HG02870 (cell line): ENCODE results near the gene ZNF584.
A peak's percentile ranks its signal among the peaks of the same experiment; 100 is the strongest.
"Not testable (repeated sequence)": the region's sequence is repeated elsewhere in the genome, so short reads cannot be mapped to it uniquely, and the experiment has no call there.

Experiments
- ATAC-seq: cut with Tn5 transposase; IDR thresholded peaks from one replicate; pipeline ENCODE4 v1.9.1; 2021; ENCODE audit warnings: mild to moderate bottlenecking, moderate library complexity; ENCODE audit not compliant: unreplicated experiment

The ZNF584 gene

DNA sequence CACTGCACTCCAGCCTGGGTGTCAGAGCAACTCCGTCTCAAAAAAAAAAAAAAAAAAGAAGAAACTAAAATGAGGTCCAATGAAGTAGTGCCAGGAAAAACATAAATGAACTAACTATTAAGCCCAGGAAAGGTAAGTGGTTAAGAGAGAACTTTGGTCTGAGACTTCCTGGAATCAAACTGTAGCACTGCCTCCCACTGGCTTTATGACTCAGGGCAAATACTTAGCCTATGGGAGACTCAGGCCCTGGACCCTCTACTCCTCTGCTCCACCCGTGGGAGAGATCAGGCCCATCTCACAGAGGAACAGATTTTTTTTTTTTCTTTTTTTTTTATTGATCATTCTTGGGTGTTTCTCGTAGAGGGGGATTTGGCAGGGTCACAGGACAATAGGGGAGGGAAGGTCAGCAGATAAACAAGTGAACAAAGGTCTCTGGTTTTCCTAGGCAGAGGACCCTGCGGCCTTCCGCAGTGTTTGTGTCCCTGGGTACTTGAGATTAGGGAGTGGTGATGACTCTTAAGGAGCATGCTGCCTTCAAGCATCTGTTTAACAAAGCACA lies 4.5 kb upstream of the ZNF584 start:
- not testable (repeated sequence) for ATAC-seq

DNA sequence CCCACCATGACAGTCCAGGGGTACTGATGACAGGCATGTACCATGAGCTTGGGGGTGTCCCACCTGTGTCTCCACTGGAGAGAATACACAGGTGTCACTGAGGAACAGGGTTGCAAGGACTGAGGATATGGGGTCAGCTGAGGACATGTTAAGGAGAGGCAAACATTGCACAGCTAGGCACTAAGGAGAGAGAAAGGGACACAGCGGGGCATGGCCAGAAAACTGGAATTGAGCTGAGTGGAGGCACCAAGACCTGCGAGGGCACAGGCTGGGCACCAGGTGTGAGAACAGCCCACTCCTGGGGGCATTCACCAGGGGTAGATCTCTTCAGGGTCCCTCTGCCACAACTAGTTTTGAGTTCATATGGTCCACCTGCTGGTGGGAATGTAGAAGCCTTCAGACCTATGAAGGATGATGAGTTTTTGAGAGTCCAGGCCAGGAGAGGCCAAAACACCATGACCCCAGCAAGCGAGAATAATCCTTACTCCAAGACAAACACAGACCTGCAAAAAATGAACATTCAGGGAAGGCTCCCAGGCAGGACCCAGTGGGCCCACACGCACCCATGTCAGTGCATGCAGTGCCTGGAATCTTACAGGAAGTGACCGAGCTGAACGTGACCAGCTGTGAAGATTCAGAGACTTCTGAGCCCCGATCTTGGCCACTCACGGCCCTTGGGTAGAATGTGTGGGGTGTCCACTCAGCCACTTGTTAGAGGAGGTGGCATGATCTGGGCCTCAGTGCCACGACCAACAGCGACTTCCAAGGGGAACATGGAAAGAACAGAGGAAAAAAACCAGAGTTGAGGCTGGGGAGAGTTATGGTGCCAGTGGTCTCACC lies 1.4 kb upstream of the ZNF584 start:
- ATAC-seq, result no peak

DNA sequence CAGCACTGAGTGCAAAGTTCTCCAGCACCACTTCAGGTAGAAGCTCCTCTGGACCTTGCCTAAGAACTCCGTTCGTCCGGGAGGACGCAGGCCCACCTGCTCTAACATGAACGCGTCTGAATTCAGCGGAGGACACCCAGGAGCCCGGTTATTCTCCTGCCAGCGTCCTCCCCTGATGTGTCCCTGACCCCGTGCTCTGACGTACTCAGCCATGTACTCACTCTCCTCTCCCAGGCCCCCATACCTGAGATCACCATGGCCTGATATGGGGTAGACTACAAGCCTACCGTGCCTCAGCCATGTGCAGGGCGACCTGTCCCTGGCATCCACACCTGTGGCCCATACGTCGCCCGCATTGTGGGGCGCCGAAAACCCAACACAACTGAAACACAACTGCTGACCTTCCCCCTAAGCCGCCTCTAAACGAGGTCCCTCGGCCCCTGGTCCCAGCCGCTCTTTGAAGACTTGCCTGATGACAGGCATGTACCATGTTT lies 744 bp upstream of the ZNF584 start:
- ATAC-seq, result no peak

DNA sequence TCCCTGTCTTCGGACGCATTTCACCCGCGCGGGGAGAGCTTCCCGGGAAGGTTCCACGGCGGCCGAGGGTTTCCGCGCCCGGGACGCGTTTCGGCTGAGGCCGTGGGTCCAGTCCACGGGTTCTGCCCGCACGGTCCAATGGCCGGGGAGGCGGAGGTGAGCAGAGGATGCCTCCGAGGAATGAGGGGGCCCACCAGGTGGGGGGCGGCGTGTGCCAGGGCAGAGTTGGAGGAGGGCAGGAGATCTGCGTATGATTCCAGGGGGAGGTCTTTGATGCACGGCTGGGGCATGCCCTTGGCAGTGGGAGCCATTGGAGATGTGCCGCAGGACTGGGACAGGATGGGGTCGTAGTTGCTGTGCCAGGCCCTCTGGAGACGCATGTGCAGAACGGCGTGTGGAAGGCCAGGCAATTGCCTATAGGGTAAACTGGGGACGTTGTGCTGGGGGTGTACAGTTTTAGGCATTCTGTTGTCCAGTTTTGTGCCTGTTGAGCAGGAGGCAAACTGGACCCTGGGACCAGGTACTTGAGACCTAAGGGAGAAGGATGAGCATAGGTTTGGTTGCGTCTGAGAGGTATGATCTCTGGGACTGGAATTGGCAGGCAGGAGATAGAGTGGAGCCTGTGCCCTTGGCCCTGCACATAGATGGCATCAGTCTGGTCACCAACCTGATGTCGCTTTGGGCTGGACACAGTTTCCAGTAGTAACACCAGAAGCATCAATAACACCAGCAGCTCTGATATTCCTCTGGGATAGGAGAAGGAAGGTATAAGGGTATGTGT lies 751 bp downstream of the ZNF584 start:
- no peak for ATAC-seq

DNA sequence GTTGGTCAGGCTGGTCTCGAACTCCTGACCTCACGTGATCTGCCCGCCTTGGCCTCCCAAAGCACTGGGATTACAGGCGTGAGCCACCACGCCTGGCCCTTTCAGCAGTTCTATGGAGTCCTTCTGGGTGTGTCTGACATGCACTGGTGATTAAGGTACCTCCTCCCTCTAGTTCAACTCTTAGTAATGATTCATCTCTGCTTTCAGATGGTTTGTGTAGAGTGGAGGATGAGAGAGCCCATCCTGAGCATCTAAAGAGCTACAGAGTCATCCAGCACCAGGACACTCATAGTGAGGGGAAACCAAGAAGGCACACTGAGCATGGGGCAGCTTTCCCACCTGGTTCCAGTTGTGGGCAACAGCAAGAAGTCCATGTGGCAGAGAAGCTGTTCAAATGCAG lies 8.2 kb downstream of the ZNF584 start:
- no peak for ATAC-seq

DNA sequence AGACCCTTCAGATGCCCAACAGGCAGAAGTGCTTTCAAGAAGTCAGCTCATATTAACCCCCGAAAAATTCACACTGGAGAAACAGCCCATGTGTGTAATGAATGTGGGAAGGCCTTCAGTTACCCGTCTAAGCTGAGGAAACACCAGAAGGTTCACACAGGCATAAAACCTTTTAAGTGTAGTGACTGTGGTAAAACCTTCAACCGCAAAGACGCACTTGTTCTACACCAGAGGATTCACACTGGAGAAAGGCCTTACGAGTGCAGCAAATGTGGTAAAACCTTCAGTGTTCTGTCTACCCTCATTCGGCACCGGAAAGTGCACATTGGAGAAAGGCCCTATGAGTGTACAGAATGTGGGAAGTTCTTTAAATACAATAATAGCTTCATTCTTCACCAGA lies 8.6 kb downstream of the ZNF584 start:
- ATAC-seq, result no peak

DNA sequence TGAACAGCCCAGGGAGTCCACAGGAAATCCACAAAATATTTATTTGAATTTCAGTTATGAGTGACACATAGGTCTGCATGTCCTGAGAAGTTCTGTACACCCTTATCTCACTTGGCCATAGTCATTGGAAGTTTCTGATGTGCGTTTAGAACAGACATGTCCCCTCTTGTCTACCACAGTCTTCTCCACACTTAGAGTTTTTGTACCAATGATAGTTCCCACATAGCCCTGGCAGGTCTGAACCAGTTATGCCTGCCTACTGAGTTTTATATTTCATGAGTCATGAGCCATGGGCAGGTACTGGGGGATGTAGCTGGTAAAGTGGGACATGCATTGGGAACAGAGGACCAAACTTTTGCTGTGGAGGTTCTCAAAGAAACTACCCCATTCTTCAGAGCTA lies 20.2 kb downstream of the ZNF584 start:
- no peak for ATAC-seq

DNA sequence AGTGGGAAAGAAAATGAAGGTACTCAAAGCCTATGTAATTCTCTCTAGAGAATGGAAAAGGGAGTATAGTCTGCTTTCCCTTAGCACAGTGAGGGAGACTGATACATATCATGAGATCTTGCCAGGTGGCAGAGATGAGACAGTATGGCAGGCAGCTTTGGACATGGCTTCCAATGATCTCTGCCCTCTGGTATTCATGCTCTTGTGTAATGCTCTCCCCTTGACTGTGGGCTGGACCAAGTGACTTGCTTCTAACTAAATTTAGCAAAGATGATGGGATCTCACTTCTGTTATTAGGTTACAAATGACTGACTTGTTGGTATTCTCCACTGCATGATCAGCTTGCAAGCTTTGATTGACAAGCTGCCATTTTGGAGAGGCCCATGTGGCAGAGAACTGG lies 21.3 kb downstream of the ZNF584 start:
- ATAC-seq, result no peak

DNA sequence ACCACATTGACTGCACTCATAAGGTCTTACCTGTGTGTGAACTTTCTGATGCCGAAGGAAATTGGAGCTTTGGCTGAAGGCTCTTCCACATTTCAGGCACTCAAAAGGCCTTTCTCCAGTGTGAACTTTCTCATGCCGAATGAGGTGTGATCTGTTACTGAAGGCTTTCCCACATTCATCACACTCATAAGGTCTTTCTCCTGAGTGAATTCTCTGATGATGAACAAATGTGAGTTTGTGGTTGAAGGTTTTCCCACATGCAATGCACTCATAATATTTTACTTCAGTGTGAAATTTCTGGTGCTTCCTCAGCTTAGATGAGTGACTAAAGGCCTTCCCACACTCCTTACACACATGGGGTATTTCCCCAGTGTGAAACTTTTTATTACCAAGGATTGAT lies 25.8 kb downstream of the ZNF584 start:
- no peak for ATAC-seq

DNA sequence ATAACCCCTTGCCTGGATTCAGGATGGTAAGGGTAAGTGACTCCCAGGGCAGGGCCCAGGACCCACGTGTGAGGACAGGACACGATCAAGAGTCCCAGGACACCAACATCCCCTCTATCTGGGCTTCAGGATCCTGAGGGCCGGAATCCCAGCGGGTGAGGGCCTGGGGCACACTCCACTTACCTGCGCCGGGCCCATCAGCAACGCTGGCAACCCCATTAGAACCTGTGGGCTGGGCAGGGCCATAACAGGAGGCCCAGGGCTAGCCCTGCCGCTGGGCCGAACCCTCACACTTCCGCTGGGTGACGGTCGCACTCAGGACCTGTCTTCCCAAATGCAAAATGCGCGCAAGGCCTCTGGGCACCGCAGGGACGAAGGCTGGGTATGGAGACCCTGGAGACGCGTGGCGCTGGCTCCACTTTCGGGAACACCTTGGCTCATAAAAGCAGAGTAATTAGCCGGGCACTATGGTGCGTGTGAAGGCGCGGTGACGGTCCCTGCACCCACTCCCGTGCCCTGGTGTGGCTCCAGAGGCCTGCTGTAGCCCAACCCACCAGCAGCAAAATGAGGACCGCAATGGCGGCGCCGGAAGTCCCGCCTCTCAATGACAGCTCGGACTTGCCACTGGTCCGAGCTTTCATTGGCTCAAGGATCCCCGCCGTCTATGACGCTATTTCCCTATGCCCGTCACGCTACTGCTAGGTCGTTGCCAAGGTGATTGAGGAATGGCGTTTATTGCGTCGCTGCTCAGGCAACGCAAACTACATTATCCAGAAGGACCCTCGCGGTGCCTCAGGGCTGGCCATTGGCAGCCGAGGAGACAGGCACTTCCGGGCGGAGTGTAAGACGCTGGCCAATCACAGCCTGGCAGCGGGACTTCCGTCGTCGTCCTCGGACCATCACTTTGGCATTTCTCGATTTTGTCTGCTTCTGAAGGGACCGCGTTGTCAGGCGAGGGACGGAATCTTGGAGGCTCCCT lies 31.4 kb downstream of the ZNF584 start, which contains the start of gene ZNF132:
TSS of gene ZNF132 (minus strand) at position 578 of the 979 bp plus-strand sequence. CDS start at position 246, 332 bp downstream.
- ATAC-seq, result peak; percentile 97

DNA sequence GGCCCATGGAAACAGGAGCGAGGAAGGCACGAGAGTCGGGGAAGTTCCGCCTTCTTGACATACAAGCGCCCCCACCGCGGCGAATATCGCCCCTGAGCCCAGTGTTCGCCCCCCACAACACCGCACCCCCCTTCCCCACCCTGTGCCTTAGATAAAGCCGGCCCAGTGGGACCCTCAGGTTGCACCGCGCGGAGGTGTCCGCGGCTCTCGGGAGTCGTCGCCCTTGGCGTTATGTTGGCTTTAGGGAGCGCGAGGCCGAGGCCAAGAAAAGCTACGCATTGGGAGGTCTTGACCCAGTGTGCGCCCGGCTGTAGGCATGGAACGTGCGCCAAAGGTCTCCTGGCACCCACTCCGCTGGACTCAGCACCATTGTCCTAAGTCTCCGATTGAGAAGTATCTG lies 32.1 kb downstream of the ZNF584 start:
- no peak for ATAC-seq

DNA sequence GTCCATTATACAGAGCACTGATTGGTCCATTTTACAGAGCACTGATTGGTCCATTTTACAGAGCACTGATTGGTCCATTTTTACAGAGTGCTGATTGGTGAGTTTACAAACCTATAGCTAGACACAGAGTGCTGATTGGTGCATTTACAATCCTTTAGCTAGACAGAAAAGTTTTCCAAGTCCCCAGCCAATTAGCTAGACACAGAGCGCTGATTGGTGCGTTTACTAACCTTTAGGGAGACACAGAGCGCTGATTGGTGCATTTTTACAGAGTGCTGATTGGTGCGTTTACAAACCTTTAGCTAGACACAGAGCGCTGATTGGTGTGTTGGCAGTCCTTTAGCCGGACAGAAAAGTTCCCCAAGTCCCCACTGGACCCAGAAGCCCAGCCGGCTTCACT lies 34.5 kb downstream of the ZNF584 start:
- not testable (repeated sequence) for ATAC-seq

DNA sequence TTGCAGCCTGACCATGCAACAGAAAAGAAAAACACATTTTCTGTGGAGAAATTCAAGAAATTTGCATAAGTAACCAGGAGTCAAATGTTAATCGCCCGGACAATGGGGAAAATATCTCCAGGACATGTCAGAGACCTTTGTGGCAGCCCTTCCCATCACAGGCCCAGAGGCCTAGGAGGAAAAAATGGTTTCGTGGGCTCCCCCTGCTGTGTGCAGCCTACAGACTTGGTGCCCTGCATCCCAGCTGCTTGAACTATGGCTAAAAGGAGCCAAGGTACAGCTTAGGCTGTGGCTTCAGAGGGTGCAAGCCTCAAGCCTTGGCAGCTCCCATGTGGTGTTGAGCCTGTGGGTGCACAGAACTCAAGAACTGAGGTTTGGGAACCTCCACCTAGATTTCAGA lies 40.4 kb downstream of the ZNF584 start:
- ATAC-seq, result not testable (repeated sequence)

DNA sequence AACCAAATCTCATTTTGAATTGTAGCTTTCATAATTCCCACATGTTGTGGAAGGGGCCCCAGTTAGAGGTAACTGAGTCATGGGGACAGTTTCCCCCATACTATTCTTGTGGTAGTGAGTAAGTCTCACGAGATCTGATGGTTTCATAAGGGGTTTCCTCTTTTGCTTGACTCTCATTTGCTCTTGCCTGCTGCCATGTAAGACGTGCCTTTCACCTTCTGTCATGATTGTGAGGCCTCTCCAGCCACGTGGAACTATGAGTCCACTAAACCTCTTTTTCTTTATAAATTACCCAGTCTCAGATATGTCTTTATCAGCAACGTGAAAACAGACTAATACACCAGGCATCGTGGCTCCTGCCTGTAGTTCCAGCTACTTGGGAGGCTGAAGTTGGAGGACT lies 41.5 kb downstream of the ZNF584 start:
- not testable (repeated sequence) for ATAC-seq

DNA sequence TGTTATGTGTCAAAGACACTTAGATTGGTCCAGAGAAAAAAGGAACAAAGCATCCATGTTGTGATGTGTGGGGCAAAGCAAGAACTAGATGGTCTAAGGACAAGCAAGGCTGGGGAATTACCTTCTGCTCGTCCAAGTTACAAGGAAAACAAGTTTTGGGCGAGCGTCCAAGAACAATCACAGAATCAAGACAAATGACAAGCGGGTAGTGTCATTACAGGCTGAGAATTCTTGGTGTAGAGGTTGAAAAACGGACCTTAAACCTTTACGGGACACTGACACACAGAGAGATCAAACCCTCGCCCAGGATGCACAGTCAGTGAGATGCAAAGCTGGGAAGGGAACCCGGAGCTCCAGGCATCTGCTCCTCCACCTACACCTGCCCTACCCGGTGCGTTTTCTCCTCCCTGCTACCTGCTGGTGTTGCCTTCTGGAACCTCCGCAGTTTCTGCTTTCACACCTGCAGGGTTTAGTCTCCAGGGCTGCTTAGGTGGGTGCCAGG lies 42.5 kb downstream of the ZNF584 start:
- peak; percentile 16 for ATAC-seq

DNA sequence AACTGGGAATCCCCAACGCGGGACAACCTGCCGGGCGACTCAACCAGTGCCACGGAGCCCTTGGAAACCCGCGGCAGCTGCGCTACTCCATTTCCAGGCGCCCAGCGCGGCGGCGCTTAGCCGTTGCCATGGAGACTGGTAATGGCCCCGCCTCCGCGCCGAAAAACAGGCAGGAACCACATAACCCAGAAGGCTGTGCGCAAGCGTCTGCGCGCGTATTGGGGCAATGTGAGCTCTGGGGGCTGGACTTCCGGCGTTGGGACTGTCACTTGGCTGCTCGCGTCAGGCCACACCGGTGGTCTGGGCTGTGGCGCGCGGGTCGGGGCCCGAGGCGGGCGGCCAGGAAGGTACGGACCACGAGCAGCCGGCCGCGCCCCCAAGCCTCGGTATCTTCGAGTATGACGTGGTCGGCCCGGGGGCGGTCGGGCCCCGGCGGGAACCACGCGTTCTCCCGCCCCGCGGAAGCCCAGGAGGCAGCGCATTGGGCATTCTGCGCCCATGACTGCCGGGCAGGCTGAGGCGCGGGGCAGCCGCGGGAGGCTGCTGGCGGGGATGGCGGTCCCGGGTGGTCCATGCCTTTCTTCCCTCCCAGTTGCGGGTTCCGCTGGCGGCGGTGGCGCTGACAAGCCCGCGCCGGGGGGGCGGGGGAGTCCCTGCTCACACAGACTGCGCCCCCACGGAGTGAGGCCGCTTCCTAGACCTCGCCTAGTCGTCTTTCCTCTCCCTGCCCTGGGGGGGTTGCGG lies 43.1 kb downstream of the ZNF584 start, which contains the start of gene ZNF324B:
TSS of gene ZNF324B (plus strand) at position 265 of the 744 bp plus-strand sequence. CDS start 2,080 bp downstream, outside the sequence.
- peak; percentile 95 for ATAC-seq

DNA sequence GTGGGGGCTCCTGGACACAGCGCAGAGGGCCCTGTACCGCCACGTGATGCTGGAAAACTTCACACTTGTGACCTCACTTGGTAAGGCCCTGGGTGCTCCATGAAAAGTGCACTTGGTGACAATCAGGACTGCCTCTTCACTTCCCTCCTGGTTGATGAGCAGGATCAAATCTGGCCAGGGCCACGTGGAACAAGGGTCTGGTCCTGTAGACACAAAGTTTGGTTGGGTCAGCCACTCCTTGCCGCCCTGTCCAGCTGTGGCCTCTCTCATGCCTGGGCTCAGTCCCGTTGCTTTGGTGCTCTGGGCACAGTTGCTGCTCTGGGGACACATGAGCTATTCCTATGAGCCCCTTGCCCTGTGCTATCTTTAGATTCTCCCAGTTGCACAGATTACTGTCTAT lies 45.3 kb downstream of the ZNF584 start:
- ATAC-seq, result no peak

DNA sequence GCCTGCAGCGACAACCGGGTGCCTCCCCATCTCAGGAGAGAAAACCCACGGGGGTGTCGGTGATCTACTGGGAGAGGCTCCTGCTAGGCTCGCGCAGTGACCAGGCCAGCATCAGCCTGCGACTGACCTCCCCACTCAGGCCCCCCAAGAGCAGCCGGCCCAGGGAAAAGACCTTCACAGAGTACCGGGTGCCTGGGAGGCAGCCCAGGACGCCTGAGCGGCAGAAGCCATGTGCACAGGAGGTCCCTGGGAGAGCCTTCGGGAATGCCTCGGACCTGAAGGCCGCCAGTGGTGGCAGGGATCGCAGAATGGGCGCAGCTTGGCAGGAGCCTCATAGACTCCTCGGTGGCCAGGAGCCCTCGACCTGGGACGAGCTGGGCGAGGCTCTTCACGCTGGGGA lies 46.9 kb downstream of the ZNF584 start:
- ATAC-seq, result no peak

DNA sequence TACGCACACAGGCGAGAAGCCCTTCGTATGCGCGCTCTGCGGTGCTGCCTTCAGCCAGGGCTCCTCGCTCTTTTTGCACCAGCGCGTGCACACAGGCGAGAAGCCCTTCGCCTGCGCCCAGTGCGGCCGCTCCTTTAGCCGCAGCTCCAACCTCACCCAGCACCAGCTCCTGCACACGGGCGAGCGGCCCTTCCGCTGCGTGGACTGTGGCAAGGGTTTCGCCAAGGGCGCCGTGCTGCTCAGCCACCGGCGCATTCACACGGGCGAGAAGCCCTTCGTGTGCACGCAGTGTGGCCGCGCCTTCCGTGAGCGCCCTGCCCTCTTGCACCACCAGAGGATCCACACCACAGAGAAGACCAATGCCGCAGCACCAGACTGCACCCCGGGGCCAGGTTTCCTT lies 47.7 kb downstream of the ZNF584 start:
- ATAC-seq, result no peak
